GM18861 (cell line): ENCODE measurements around the gene DPP10.

ENCODE experiments used
- ATAC-seq: cut with Tn5 transposase; IDR thresholded peaks from one replicate; pipeline ENCODE4 v1.9.1; 2021; ENCODE audit not compliant: unreplicated experiment

DPP10 gene

DNA sequence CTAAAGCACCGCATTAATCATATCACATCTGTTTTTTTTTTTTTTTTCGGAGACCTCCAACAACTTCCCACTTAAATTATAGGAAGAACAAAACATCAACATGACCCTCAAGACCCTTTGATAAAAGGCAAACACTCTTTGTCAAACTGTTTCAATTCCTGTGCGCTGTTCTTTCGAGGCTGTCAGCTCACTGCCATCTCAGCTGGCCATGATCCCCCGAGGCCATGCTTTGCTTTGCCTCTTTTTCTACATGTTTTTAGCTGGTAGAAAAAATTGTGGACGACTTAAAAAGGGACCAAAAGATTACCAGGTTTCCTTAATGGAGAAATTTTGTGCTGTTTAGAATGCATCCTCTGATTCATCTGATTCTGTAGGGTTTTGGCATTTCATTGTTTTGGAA, 138.2 kb downstream of the DPP10 start:
- no peak for ATAC-seq

DNA sequence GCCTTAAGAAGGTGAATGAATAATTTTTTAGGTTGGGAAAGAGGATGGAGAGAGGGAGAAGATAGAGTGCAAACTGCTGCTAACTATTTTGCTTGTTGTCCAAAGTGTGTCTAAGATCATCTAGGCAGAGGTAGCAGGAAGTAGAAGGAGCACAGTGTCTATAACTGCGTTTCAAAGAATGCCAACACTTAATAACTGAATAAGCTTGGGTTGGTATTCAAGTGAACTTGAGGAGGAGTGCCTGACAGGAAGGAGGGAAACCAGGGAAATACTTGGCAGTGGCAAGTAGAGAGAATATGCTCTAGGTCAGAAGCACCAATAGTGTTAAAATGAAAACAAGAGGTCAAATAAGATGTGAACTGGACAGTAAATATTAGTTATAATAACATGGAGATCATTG, 155.9 kb downstream of the DPP10 start:
- ATAC-seq = no peak

DNA sequence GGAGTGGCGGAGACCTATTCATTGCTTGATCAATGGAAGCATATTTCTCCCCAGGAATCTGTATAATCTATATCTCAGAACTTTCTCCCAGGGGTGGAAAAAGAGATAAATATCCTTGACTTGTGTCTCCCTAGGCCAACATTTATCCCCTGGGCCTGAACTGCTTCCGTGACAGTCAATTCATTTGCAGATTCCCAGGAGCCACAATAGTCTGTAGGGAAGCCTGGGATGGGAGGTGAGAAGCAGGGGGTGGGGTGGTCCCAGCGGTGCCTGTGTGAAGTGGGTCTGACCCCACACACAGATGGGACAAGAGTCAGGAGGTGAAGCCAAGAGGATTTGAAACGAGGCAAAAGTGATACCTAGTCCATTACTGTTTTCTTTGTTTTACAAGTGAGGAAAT, 166.8 kb downstream of the DPP10 start:
- no peak for ATAC-seq

DNA sequence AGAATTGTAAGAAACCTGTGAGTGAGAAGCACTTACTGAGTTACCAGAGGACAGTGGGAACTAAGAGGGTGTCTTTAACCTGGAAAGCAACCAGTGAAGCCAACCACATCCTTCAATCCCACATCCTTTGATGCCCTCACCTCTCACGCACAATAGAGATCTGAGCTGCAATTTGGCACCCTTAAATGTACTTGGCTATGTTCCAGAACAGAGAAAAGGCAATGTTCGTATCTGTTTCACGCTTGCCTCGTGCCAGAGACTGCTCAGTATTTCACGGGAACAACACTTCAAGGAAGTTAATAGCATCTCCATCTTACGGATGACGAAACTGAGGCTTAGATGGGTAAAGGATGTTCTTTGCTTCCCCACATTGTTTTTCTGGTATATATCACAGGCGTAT, 167.4 kb downstream of the DPP10 start:
- ATAC-seq = no peak

DNA sequence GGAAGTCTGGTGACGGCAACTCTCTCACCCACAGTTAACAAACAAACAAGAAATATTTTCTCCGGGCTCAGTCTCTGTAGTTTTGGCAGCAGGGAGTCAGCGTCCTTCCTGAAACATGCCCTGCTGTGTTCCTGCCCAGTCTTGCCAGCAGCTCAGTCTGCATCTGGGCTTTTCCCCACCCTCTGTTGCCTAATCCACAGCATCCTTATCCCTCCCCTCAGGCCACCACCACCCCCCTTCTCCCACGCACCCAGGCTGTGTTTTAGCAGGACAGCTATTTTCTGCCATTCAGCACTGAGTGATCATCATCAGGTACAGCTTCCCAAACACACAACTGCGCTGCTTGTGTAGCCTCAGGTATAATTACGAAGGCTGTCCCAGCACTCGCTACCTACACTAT, 168.2 kb downstream of the DPP10 start:
- ATAC-seq = no peak

DNA sequence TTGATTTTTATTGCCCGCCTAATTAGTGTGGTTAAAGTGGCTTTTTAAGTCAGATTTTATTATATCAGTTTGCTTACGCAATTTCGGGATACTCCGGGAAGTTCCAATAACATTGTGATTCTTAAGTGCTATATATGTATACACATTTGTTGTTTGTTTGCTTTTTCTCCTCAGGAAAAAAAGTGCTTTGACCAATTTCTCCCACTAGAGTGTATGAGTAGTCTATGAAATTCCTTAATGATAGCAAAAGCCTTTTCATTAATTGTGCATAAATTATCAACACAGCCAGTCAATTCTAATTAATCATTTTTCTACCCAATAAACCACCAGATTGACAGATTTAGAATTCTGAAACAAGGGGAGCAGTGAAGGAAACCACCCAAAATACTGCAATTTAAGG, 172.2 kb downstream of the DPP10 start:
- ATAC-seq = no peak

DNA sequence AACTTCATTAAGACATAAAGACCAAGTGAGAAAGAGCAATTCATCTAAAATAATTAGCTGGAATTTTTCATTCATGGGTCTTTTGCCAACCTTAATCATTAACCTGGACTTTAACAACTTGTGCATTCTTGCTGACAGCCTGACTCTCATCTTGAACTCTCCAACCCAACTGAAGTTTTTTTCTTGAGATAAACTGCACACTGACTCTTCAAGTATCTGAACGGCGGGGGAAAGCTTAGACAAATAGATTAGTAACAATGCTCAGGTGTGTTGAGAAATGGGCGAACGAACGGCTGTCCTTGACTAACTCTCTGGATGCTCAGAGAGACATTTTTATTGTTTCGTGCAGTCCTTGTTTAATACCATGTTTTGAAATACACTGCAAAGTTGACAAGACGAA, 186.0 kb downstream of the DPP10 start:
- ATAC-seq = no peak

DNA sequence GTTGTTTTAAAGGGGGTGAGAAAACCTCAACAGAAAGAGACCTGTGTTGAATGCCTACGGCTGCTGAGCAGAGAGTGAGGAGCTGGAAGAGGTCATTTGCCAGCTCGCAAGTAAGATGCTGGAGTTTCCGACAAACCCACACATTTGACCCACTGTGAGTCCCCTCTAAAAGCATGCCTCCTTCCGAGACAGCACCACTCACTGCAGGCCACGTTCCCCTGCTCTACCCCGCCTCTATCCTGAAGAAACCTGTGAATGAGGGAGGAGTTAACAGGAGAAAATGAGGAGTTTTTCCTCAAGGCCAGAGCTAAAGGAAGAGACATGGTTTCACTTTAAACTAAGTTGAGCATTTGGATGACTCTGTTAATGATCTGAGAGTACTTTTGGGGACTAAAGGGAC, 188.7 kb downstream of the DPP10 start:
- no peak for ATAC-seq

DNA sequence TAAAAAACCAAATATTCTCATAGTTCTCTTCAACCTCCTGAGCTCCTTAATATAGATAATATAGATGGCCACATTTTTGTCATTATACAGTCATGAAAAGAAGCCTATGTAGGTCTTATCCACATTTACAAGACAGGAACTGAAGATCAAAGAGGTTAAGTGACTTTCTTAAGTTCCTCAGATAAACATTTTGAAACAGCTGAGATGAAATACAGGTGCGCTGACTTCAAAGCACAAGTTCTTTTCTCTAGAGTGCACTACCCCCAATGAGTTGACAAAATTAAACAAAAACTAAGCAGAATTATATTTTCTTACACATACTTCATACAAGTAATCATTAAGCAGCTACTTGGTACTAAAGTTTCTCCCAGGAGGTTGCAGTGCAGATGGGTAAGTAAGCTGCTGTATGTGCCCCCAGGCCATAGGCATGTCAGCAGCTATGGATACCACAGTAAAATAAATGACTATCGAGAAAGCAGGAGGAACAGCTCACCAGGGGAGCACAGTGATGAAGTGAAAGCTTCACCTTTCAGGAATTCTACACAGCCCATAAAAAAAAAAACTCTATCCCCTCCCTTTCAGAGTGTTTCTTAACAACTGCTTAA, 199.8 kb downstream of the DPP10 start:
- ATAC-seq = no peak

DNA sequence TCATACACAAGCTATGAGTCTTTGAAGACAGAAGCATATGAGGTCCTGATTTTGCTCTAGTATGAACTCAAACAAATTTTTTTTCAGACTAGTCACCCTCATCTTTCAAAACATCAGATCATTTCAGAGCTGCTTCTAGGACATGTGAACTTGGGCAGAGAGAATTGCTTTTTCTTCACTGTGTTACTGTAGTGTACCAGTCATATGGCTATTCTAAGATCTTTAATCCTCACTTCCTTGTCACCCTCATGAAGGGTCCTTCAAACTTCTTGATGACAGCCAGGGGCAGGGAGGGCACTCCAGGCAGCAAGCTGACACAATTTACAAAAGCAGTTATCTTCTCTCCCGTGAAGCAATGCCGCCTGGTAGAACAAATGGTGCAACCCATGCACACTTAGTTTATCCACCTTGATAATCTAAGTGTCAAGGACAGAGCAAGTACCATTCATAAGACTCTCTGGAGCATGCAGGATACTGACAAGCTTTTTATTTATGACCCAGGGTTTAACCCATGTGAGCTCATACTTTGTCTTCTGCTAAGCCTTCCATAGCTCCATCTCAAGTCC, 200.6 kb downstream of the DPP10 start:
- ATAC-seq = no peak

DNA sequence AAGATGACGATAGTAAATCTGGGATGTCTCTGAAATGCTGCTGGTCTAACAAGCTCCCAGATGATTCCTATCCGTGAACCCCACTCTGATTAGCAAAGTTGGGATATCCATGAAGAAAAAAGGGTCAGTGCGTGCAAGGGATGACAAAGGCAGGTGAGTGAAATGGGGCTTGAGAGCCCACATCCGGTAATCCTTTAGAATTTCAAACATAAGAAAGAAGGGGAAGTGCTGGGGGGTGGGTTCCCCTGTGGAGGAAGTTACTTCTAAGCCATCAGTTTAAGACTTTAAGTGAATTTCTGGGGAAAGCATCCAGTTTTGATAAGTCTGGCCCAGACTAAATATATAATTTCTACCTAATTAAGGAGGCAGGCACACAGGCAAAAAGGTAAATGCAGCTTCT, 209.5 kb downstream of the DPP10 start:
- no peak for ATAC-seq

DNA sequence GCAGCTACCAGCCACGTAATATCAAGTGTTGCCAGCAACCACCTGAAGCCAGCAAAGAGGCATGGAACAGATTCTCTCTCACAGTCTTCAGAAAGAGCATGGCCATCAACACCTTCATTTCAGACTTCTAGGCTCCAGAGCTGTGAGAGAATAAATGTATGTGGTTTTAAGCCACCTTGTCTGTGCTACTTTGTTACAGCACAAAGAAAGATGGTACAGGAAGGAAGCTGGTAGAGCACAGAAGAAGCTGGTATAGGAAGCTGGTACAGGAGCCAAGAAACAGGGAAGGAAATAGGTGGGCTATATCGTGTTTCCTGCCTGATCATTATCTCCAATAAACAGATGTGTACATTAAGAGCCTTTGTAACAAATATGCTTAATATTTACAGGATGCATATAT, 217.4 kb downstream of the DPP10 start:
- ATAC-seq = no peak

DNA sequence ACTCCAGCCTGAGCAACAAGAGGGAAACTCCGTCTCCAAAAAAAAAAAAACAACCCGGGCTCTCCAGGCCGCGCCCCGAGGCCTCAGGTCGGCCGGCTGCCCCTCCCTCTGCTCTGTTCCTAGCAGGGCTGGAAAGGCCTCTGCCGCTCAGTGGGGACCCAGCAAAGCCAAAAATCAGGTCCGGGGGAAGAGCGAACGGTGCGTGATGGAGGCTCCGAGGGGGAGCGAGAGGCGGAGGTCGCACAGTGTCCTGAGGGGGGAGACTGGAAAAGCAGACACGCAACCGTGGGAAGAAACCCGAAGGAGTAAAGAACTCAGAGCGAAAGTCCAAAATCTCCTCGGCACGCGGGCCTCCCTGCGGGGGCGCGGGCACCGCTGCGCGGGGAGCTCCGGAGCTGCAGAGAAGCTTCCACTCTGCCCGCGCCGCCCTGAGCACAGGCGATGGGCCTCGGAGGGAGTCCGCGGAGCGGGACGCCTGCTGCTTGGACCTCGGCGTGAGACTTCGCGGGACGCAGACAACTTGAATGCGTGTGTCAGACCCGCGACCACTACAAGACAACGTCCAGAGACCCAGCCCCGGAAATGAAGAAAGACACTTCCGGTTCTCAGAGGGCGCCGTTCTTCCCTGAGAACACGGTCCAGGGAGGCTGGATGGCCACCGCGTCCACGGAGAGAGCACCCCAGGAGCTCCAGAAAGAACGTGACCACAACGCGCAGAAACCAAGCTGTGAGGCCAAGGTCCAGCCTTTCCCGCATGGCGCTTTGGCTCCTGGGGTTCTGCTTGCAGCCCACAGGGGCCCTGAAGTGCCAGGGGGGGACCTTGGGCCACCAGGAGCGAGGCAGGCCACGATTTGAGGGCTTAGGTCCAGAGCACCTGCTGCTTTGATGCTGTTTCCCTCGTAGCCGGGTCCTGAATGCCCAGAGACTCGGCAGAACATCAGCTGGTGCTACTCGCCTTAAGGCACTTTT, 219.8 kb downstream of the DPP10 start:
- ATAC-seq = no peak

DNA sequence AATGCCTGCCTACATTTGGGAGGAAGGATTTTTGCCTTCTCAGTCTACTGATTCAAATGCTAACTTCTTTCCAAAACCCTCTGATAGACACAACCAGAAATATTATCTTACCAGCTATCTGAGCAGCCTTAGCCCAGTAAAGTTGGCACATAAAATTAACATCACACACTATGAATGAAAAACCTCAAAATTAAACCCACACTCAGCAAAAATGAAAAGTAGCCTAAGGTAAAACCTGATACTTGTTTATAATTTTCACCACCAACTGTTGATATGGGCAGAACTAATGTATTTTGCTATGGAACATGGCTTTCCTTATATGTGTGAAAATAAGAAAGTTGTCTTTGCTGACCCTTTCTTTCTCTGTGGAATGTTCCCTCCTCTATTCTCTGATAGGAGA, 226.0 kb downstream of the DPP10 start:
- ATAC-seq = no peak

DNA sequence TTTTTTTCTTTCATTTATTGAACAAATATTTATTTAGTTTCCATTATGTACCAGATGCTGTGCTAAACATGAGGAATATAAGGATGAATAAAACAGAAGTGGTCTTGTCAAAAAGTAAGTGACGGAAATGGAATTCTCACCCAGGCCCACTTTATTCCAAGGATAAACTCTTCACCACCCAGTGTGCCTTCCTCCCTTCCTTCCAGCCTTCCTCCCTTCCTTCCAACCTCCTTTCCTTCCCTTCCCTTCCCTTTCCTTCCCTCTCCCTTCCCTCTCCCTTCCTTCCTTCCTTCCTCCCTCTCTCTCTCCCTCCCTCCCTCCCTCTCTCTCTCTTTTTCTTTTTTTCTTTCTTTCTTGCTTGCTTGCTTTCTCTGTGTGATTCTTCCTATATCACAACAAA, 240.8 kb downstream of the DPP10 start:
- ATAC-seq = no peak

DNA sequence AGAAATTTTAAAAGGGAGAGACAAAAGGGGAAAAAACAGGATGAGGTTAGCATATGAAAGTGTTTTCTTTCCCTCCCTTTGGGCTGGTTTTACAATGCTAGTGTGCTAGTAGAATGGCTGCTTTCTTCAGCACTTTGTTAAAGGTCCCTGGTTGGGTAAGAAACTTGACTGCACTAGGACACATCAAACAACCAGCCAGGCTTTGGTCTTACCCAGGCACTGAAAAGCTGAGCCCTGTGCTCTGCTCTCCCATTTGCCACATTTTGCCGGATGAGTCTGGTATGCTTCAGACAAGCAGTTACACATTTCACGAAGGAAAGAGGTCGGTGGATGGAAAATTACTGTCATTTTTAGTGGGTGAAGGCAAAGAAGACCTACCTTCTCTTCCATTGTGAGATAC, 242.0 kb downstream of the DPP10 start:
- no peak for ATAC-seq

DNA sequence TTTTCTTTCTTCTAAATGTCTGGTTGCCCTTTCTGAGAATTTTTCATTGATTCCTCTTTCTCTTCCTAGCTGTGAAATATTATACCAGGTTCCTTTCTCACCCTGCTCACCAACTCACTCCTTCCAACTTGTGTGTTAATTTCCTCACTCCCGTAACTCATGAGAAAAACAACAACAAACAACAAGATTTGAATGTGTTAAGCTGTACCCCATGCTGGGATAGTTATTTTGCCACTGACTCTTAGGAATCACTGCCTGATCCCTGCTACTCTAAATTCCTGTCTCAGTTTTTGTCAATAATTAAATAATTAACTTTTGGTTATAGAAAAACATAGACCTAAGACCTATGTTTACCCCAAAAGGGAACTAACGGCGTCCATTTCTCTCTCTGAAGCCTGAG, 242.7 kb downstream of the DPP10 start:
- no peak for ATAC-seq

DNA sequence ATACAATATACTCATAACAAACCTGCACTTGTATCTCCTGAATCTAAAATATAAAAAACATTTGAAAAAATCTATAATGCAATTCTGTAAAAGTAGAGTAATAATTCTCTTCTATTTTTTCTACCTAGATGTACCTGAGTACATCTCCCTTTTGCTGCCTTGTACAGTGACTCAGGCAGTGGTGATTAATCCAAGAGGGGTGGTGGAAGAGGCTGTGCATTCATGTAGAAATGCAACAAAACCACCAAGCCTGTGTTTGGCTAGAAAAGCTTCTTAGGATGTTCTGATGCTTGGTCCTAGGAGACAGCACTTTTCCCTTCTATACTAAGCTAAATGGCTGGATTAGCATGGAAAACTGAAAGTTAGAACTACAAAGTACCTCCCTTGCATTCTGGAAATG, 245.8 kb downstream of the DPP10 start:
- no peak for ATAC-seq

DNA sequence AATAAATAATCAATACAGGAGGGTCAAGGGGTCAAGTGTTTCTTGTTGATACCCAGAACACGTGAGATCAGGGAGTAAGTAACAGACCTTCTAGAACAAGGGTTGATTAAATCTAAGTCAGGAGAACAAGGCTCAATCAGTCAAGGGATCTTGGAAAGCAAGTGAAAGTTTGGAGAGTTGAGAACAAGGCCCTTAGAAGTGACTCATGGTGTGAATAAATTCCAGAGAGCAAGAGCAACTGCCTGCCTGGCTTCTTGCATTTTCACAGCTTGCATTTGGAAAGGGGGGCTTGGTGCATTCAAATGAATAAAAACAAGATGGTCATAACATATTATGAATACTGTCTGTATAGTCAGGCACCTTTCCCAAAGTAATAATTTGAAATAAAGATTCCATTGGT, 256.1 kb downstream of the DPP10 start:
- ATAC-seq = no peak

DNA sequence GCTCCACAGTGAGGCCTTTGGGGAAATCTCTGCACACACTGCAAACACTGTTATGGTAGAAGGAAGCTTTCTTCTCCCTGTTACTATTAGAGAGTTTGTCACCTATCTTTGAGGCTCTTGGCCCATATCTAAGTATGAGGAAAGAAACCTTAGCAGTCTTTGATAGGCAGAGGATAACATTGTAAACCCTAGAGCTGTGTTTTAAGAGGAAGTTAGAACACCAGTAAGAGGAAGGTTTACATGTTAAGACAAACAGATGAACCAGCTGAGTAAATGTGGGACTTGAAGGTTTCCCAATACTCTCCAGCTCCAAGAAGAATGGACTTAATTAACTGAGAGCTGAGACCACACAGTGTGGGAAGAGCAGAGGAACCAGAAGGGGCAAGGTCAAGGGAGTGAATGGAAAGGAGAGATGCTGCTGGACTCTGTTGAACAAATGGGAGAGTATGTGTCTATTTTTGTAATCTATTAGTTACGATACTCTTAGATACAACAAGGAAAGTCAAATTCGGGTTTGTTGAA, 257.0 kb downstream of the DPP10 start:
- no peak for ATAC-seq

DNA sequence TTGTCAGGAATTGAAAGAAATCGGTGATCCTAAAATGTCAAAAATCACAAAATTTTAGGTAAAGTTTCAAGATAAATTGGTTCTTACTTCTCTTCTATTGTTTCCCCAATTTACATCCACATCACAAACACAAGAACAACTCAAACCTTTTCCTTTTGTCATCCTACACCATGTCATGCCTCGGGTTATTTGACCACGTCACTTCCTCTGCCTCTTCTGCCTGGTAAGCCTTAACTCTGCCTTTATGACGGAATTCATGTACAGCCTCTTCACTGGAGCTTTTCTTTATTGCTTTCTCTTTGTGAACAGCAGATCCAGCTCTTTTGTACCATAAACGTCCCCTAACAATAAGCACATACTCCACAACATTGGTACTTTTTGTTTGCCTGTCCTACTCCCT, 258.0 kb downstream of the DPP10 start:
- ATAC-seq = no peak
